Measurements from ENCODE around the gene POLN.

POLN gene

DNA sequence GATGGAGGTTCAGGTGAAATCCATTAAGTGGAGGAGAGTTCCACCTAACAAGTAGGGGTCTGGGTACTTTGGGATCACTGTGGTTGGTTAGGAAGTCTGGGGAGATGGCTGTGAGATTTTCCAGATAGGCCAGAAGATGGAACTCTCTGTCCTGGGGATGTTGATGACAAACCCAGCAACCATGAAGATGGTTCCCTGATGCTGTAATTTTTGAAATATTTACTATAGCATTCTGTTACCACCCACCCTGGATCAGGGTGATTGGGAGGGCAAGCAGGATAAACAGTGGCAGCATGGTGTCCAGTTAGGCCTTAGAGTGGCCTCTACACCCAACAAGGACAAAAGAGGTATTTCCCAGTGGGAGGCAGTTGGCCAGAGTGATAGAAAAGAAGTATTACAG, 217.2 kb downstream of the POLN start:
- no peak for DNase-seq

Data from activated T-cell treated with anti-CD3 and anti-CD28 coated beads for 4 hours (primary cell).